Activated naive CD4-positive, alpha-beta T cell treated with anti-CD3 and anti-CD28 coated beads, Interleukin-2, amount 10 ng/mL, durations not matched to agents 7 days and 5 days (primary cell): ENCODE results near the gene ZNF319.
A peak's percentile ranks its signal among the peaks of the same experiment; 100 is the strongest.
"Not testable (repeated sequence)": the region's sequence is repeated elsewhere in the genome, so short reads cannot be mapped to it uniquely, and the experiment has no call there.

Experiments
- CTCF ChIA-PET: fragments of 350-600 bp; sonication (Branson Sonifier 250); formaldehyde crosslinking; loops from one replicate; lab custom pipeline; 2021; ENCODE audit warnings: antibody characterized with exemption; lab: Charles Lee
- DNase-seq: peaks from one replicate; pipeline ENCODE4 v3.0.0-alpha.2; 2020
- H3K27ac Mint-ChIP-seq: one replicate; pipeline ENCODE4 v1.8.0; 2021; ENCODE audit warnings: mild to moderate bottlenecking, moderate library complexity, mixed read lengths
- H3K27me3 Mint-ChIP-seq: one replicate; pipeline ENCODE4 v1.8.0; 2021; ENCODE audit warnings: mild to moderate bottlenecking, mixed read lengths
- H3K36me3 Mint-ChIP-seq: one replicate; pipeline ENCODE4 v1.8.0; 2021; ENCODE audit warnings: mixed read lengths
- H3K4me1 Mint-ChIP-seq: one replicate; pipeline ENCODE4 v1.8.0; 2021; ENCODE audit warnings: mixed read lengths
- H3K4me3 Mint-ChIP-seq: one replicate; pipeline ENCODE4 v1.8.0; 2021; ENCODE audit warnings: mild to moderate bottlenecking, moderate library complexity, mixed read lengths
- H3K9me3 Mint-ChIP-seq: one replicate; pipeline ENCODE4 v1.8.0; 2021; ENCODE audit warnings: mixed read lengths

The ZNF319 gene

GRCh38 chr16:58020628-58021521, 20.4 kb upstream of the ZNF319 start:
- H3K27ac Mint-ChIP-seq: peak overlapping the region; percentile 53
- H3K4me1 Mint-ChIP-seq: peaks cover 19% of the 10 kb centered on the region
- CTCF ChIA-PET: interaction anchor here (0.9 kb wide), 1 partner anchor 100 kb away, joined by 3 read pairs; no protein-coding TSS in a partner anchor

GRCh38 chr16:58019866-58020538, 19.5 kb upstream of the ZNF319 start:
- Mint-ChIP-seq H3K9me3 (no peaks in the 10 kb centered on the region), H3K36me3 (peaks cover 4% of the 10 kb centered on the region), H3K4me1 (peaks cover 17% of the 10 kb centered on the region), H3K27ac (no peak overlapping the region), H3K27me3 (peaks cover 13% of the 10 kb centered on the region), H3K4me3 (no peak overlapping the region)
- CTCF ChIA-PET: interaction anchor here (0.7 to 1.3 kb wide), 2 partner anchors 13 to 102 kb away, joined by 3 to 14 read pairs; no protein-coding TSS in a partner anchor
- DNase-seq: no peak

More at GRCh38 chr16:58020628-58021521, 20.4 kb upstream of the ZNF319 start:
- H3K4me3 Mint-ChIP-seq: no peak overlapping the region
- peaks cover 4% of the 10 kb centered on the region for H3K36me3 Mint-ChIP-seq
- no peaks in the 10 kb centered on the region for H3K9me3 Mint-ChIP-seq
- H3K27me3 Mint-ChIP-seq: peaks cover 21% of the 10 kb centered on the region
- peak; percentile 80 for DNase-seq

DNA sequence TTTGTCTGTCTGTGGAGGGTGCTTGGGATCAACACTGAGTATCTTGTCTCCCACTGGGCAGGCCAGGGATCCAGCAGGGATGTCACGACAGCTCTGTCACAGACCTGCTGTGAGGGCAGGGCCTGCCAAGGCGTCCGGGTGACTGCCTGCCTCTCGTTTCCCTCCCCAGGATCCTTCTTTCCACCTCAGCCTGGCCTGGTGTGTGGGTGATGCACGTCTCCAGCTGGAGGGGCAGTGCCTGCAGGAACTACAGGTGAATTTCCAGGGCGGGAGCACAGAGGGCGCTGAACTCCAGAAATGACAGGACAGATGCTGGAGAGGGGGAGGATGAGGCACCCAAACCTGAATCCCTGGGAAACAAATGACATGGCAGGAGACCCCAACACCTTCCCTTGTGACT, 18.3 kb upstream of the ZNF319 start:
- peaks cover 11% of the 10 kb centered on the region for H3K4me1 Mint-ChIP-seq
- H3K27ac Mint-ChIP-seq: no peak overlapping the region
- CTCF ChIA-PET: interaction anchor here (0.7 to 1.3 kb wide), 3 partner anchors 12 to 108 kb away, joined by 3 to 14 read pairs (median 4); no protein-coding TSS in a partner anchor
- peaks cover 4% of the 10 kb centered on the region for H3K36me3 Mint-ChIP-seq
- DNase-seq: no peak
- no peak overlapping the region for H3K4me3 Mint-ChIP-seq
- H3K27me3 Mint-ChIP-seq: peaks cover 1% of the 10 kb centered on the region
- no peaks in the 10 kb centered on the region for H3K9me3 Mint-ChIP-seq

- no peaks in the 10 kb centered on the region for H3K9me3 Mint-ChIP-seq
- no peak for DNase-seq
- H3K4me1 Mint-ChIP-seq: peaks cover 11% of the 10 kb centered on the region
- no peak overlapping the region for H3K4me3 Mint-ChIP-seq
- H3K36me3 Mint-ChIP-seq: peaks cover 4% of the 10 kb centered on the region
- no peaks in the 10 kb centered on the region for H3K27me3 Mint-ChIP-seq
- CTCF ChIA-PET: no interaction called here
- no peak overlapping the region for H3K27ac Mint-ChIP-seq
These were observed 16.5 kb upstream of the ZNF319 start for GRCh38 chr16:58016840-58017446.

GRCh38 chr16:58013201-58013956, 12.9 kb upstream of the ZNF319 start:
- peaks cover 14% of the 10 kb centered on the region for H3K36me3 Mint-ChIP-seq
- CTCF ChIA-PET: interaction anchor here (0.6 to 1.4 kb wide), 3 partner anchors 8 to 268 kb away, joined by 3 to 4 read pairs (median 3); no protein-coding TSS in a partner anchor
- H3K27me3 Mint-ChIP-seq: no peaks in the 10 kb centered on the region

GRCh38 chr16:58012481-58012880, 12.0 kb upstream of the ZNF319 start:
- no peak overlapping the region for H3K4me3 Mint-ChIP-seq
- H3K36me3 Mint-ChIP-seq: peaks cover 16% of the 10 kb centered on the region
- DNase-seq: no peak
- no peak overlapping the region for H3K27ac Mint-ChIP-seq
- H3K9me3 Mint-ChIP-seq: no peaks in the 10 kb centered on the region
- H3K4me1 Mint-ChIP-seq: no peaks in the 10 kb centered on the region
- CTCF ChIA-PET: no interaction called here
- no peaks in the 10 kb centered on the region for H3K27me3 Mint-ChIP-seq

More at GRCh38 chr16:58013201-58013956, 12.9 kb upstream of the ZNF319 start:
- Mint-ChIP-seq H3K9me3 (no peaks in the 10 kb centered on the region), H3K4me1 (no peaks in the 10 kb centered on the region), H3K4me3 (no peak overlapping the region), H3K27ac (no peak overlapping the region)
- DNase-seq: no peak

- DNase-seq: no peak
- Mint-ChIP-seq H3K27me3 (no peaks in the 10 kb centered on the region), H3K9me3 (no peaks in the 10 kb centered on the region), H3K36me3 (peaks cover 22% of the 10 kb centered on the region), H3K27ac (no peak overlapping the region), H3K4me3 (no peak overlapping the region), H3K4me1 (no peaks in the 10 kb centered on the region)
- CTCF ChIA-PET: no interaction called here
These were observed 11.2 kb upstream of the ZNF319 start for GRCh38 chr16:58011652-58012051.

DNA sequence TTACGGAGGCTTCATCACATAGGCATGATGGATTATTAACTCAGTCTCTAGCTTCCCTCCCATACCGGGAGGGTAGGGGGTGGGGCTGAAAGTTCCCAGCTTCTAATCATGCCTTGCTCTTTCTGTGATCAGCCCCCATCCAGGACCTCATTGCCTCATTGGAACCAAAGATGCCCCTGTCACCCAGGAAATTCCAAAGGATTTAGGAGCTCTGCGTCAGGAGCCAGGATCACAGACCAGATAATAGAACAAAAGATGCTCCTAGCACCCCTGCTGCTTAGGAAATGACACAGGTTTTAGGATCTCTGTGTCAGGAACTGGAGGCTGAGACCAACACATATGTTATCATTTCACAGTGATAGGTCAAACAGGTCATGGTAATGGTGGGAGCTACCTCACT, 10.4 kb upstream of the ZNF319 start:
- no peak for DNase-seq
- CTCF ChIA-PET: no interaction called here
- no peak overlapping the region for H3K27ac Mint-ChIP-seq
- no peaks in the 10 kb centered on the region for H3K4me1 Mint-ChIP-seq
- no peaks in the 10 kb centered on the region for H3K27me3 Mint-ChIP-seq
- H3K9me3 Mint-ChIP-seq: no peaks in the 10 kb centered on the region
- peaks cover 27% of the 10 kb centered on the region for H3K36me3 Mint-ChIP-seq
- no peak overlapping the region for H3K4me3 Mint-ChIP-seq

GRCh38 chr16:58009856-58010416, 9.5 kb upstream of the ZNF319 start:
- Mint-ChIP-seq H3K9me3 (no peaks in the 10 kb centered on the region), H3K27ac (no peak overlapping the region), H3K36me3 (peaks cover 31% of the 10 kb centered on the region), H3K4me1 (peaks cover under 1% of the 10 kb centered on the region), H3K27me3 (no peaks in the 10 kb centered on the region), H3K4me3 (no peak overlapping the region)
- CTCF ChIA-PET: no interaction called here
- DNase-seq: no peak

GRCh38 chr16:58004736-58005135, 4.3 kb upstream of the ZNF319 start:
- Mint-ChIP-seq H3K36me3 (peaks cover 30% of the 10 kb centered on the region), H3K4me1 (peaks cover 36% of the 10 kb centered on the region)
- not testable (repeated sequence) for H3K27ac Mint-ChIP-seq, H3K9me3 Mint-ChIP-seq, DNase-seq, H3K4me3 Mint-ChIP-seq, H3K27me3 Mint-ChIP-seq
- CTCF ChIA-PET: interaction anchor here (0.7 to 4.4 kb wide), 4 partner anchors 18 to 116 kb away, joined by 3 to 26 read pairs (median 13); no protein-coding TSS in a partner anchor

DNA sequence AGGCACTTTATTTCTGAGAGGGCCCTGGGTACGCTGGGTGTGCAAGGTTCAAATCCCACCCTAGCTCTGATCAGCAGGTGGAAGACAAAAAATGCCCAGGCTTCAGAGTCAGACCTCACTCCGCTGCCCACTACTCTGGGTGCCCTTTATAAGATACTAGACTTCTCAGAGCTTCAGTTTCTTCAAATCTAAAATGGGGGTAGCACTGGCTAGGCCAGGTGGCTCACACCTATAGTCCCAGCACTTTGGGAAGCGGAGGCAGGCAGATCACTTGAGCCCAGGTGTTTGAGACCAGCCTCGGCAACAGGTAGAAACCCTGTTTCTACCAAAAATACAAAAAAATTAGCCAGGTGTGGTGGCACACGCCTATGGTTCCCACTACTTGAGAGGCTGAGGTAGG, 2.5 kb upstream of the ZNF319 start:
- CTCF ChIA-PET: no interaction called here
- no peaks in the 10 kb centered on the region for H3K27me3 Mint-ChIP-seq
- H3K4me3 Mint-ChIP-seq: no peak overlapping the region
- no peak overlapping the region for H3K27ac Mint-ChIP-seq
- DNase-seq: no peak
- H3K9me3 Mint-ChIP-seq: no peaks in the 10 kb centered on the region
- peaks cover 52% of the 10 kb centered on the region for H3K4me1 Mint-ChIP-seq
- peaks cover 34% of the 10 kb centered on the region for H3K36me3 Mint-ChIP-seq

- no peaks in the 10 kb centered on the region for H3K9me3 Mint-ChIP-seq
- no peak overlapping the region for H3K4me3 Mint-ChIP-seq
- H3K4me1 Mint-ChIP-seq: peaks cover 57% of the 10 kb centered on the region
- DNase-seq: no peak
- peaks cover 37% of the 10 kb centered on the region for H3K36me3 Mint-ChIP-seq
- no peak overlapping the region for H3K27ac Mint-ChIP-seq
- CTCF ChIA-PET: interaction anchor here (1.1 kb wide), 1 partner anchor 11 kb away, joined by 4 read pairs; no protein-coding TSS in a partner anchor
- no peaks in the 10 kb centered on the region for H3K27me3 Mint-ChIP-seq
These were observed 1.9 kb upstream of the ZNF319 start for GRCh38 chr16:58002416-58002800.

GRCh38 chr16:58001781-58002415, 1.4 kb upstream of the ZNF319 start:
- H3K9me3 Mint-ChIP-seq: no peaks in the 10 kb centered on the region
- DNase-seq: no peak
- H3K27me3 Mint-ChIP-seq: no peaks in the 10 kb centered on the region
- H3K4me1 Mint-ChIP-seq: peaks cover 61% of the 10 kb centered on the region
- CTCF ChIA-PET: interaction anchor here (0.6 to 1.5 kb wide), 5 partner anchors 12 to 425 kb away, joined by 3 to 4 read pairs (median 3); no protein-coding TSS in a partner anchor
- H3K36me3 Mint-ChIP-seq: peaks cover 38% of the 10 kb centered on the region
- peak overlapping the region; percentile 4 for H3K27ac Mint-ChIP-seq
- H3K4me3 Mint-ChIP-seq: peak overlapping the region; percentile 90
